ENCODE results near the gene ASNS. TPM values are rescaled to one million over a fixed set of nuclear protein-coding genes. Genes with fewer than 3 reads are reported as not detected.

Gene ASNS
- total RNA-seq, 1 experiment from 2014 or later = 114 TPM

Other genes starting within 250 kb of the ASNS start
- gene TAC1, start 140.3 kb downstream of the ASNS start, total RNA-seq (2014; rRNA removed; shearing (Covaris generic)) = 0.96 and 0.97 TPM in 2 replicates
- not detected in 2 replicates for gene OCM2, start 117.8 kb upstream of the ASNS start, total RNA-seq (2014; rRNA removed; shearing (Covaris generic))
- gene LMTK2, start 234.5 kb upstream of the ASNS start, total RNA-seq (2014; rRNA removed; shearing (Covaris generic)) = 12.6 and 15.0 TPM in 2 replicates